Middle frontal gyrus (tissue), 1 donor: ENCODE data around the gene HPCAL4.
A peak's percentile ranks its signal among the peaks of the same experiment; 100 is the strongest.

Experiments
- DNase-seq: peaks from one replicate; pipeline ENCODE4 v3.0.0-alpha.2; 2015; ENCODE audit warnings: low spot score; ENCODE audit errors: extremely low spot score

Gene HPCAL4

GRCh38 chr1:39701049-39701439 lies 9.8 kb upstream of the HPCAL4 start:
- DNase-seq, result no peak

- no peak for DNase-seq
These were observed 9.1 kb upstream of the HPCAL4 start for GRCh38 chr1:39700348-39700747.

- DNase-seq, result no peak
These were observed 8.2 kb upstream of the HPCAL4 start for GRCh38 chr1:39699419-39699818.

GRCh38 chr1:39698568-39698967 lies 7.3 kb upstream of the HPCAL4 start:
- no peak for DNase-seq

- no peak for DNase-seq
These were observed 5.2 kb upstream of the HPCAL4 start for GRCh38 chr1:39696448-39696847.

- no peak for DNase-seq
These were observed 3.8 kb upstream of the HPCAL4 start for GRCh38 chr1:39695016-39695415.

GRCh38 chr1:39694026-39694425 lies 2.8 kb upstream of the HPCAL4 start:
- DNase-seq, result no peak

- DNase-seq, result no peak
These were observed 1.2 kb upstream of the HPCAL4 start for GRCh38 chr1:39692152-39693074.

- no peak for DNase-seq
These were observed 345 bp downstream of the HPCAL4 start for GRCh38 chr1:39690794-39691382.

GRCh38 chr1:39690225-39690624 lies 1.0 kb downstream of the HPCAL4 start:
- no peak for DNase-seq

GRCh38 chr1:39689635-39690034 lies 1.6 kb downstream of the HPCAL4 start:
- peak; percentile 39 for DNase-seq

- no peak for DNase-seq
These were observed 2.0 kb downstream of the HPCAL4 start for GRCh38 chr1:39689214-39689613.

- DNase-seq, result no peak
These were observed 2.5 kb downstream of the HPCAL4 start for GRCh38 chr1:39688706-39689105.

GRCh38 chr1:39687243-39687642 lies 4.0 kb downstream of the HPCAL4 start:
- no peak for DNase-seq

GRCh38 chr1:39685071-39685470 lies 6.2 kb downstream of the HPCAL4 start:
- DNase-seq, result no peak

GRCh38 chr1:39684313-39684664 lies 6.9 kb downstream of the HPCAL4 start:
- DNase-seq, result no peak

- no peak for DNase-seq
These were observed 7.5 kb downstream of the HPCAL4 start for GRCh38 chr1:39683591-39684312.

GRCh38 chr1:39681999-39682398 lies 9.2 kb downstream of the HPCAL4 start:
- no peak for DNase-seq

- no peak for DNase-seq
These were observed 9.9 kb downstream of the HPCAL4 start for GRCh38 chr1:39681294-39681693.

- no peak for DNase-seq
These were observed 10.5 kb downstream of the HPCAL4 start for GRCh38 chr1:39680751-39681150.

GRCh38 chr1:39679821-39680220 lies 11.4 kb downstream of the HPCAL4 start:
- DNase-seq, result no peak

GRCh38 chr1:39678889-39679288 lies 12.3 kb downstream of the HPCAL4 start:
- DNase-seq, result no peak
